ENCODE data around the gene OR1I1.

Gene OR1I1

DNA sequence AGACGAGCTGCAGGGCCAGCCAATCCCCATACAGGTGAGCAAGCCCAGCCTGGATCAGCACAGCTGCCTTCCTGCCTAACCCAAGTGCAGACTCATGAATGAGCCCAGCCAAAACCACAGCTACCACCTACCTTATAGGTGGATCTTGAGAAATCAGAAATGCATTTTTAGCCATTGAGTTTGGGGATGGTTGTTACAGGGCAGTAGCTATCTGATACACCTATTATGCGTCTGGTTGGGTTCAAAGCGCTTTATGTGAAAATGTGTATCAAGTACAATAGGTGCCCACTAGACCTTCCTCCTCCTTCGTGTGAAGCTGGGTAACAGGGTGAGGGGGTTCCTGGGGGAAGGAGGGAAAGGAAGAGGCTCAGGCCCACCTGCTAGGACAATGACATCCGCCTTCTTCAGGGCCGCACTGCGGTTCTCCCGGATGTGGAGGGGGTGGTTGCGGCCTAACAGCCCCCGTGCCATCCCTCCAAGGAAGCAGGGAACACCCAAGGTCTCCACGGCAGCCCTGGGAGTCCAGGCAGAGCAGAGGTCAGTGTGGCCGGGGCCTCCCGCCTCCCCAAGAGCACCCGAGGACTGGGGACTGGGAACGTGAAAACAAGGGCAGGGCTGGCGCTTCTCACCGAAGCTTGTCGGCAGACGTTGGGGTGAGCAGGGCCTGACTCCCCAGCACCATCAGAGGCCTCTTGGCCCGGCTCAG lies 36.9 kb downstream of the OR1I1 start:
- Histone ChIP-seq H3K9me3 (ENCODE audit: control insufficient read depth, insufficient read depth, low read length) (no peaks in the 10 kb centered on the region; the same call in 1 of the 2 replicates), H4K20me1 (ENCODE audit: control insufficient read depth, insufficient read depth, low read depth, low read length) (no peaks in the 10 kb centered on the region), H3K4me2 (ENCODE audit: low read length) (no peak overlapping the region), H3K79me2 (ENCODE audit: control insufficient read depth, low read length) (peaks cover 9% of the 10 kb centered on the region), H3F3A (ENCODE audit: control insufficient read depth, insufficient read depth) (no peaks in the 10 kb centered on the region), H3K4me1 (ENCODE audit: control insufficient read depth, low read length) (peaks cover 4% of the 10 kb centered on the region), H3K9me2 (replicated peaks; ENCODE audit: control insufficient read depth, low read length) (no peaks in the 10 kb centered on the region), H3K27me3 (ENCODE audit: control insufficient read depth, low read length) (no peaks in the 10 kb centered on the region), H3K4me3 (ENCODE audit: low read length) (no peak overlapping the region), H3K36me3 (ENCODE audit: control insufficient read depth, low read length) (peaks cover 70% of the 10 kb centered on the region), H3K27ac (ENCODE audit: low read depth, low read length) (no peak overlapping the region)
- TF ChIP-seq, protein P1, sequence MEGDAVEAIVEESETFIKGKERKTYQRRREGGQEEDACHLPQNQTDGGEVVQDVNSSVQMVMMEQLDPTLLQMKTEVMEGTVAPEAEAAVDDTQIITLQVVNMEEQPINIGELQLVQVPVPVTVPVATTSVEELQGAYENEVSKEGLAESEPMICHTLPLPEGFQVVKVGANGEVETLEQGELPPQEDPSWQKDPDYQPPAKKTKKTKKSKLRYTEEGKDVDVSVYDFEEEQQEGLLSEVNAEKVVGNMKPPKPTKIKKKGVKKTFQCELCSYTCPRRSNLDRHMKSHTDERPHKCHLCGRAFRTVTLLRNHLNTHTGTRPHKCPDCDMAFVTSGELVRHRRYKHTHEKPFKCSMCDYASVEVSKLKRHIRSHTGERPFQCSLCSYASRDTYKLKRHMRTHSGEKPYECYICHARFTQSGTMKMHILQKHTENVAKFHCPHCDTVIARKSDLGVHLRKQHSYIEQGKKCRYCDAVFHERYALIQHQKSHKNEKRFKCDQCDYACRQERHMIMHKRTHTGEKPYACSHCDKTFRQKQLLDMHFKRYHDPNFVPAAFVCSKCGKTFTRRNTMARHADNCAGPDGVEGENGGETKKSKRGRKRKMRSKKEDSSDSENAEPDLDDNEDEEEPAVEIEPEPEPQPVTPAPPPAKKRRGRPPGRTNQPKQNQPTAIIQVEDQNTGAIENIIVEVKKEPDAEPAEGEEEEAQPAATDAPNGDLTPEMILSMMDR (IDR thresholded peaks at IDR 0.05; ENCODE audit: low read depth, low read length, poor library complexity, severe bottlenecking) = no peak
- TF ChIP-seq EZH2phosphoT487 (IDR thresholded peaks at IDR 0.05; ENCODE audit: borderline replicate concordance, low read length) = no peak

GRCh38 chr19:15120135-15121026 lies 38.4 kb downstream of the OR1I1 start:
- no peaks in the 10 kb centered on the region for H3K27me3 ChIP-seq (ENCODE audit: control insufficient read depth, low read length)
- H3K4me2 ChIP-seq (ENCODE audit: low read length) = no peak overlapping the region
- H3K27ac ChIP-seq (ENCODE audit: low read depth, low read length) = no peak overlapping the region
- no peaks in the 10 kb centered on the region for H3F3A ChIP-seq (ENCODE audit: control insufficient read depth, insufficient read depth)
- H3K9me2 ChIP-seq (replicated peaks; ENCODE audit: control insufficient read depth, low read length) = no peaks in the 10 kb centered on the region
- peaks cover 20% of the 10 kb centered on the region for H3K79me2 ChIP-seq (ENCODE audit: control insufficient read depth, low read length)
- no peaks in the 10 kb centered on the region; the same call in 1 of the 2 replicates for H3K9me3 ChIP-seq (ENCODE audit: control insufficient read depth, insufficient read depth, low read length)
- no peak overlapping the region for H3K4me3 ChIP-seq (ENCODE audit: low read length)
- H3K4me1 ChIP-seq (ENCODE audit: control insufficient read depth, low read length) = peaks cover 11% of the 10 kb centered on the region
- no peaks in the 10 kb centered on the region for H4K20me1 ChIP-seq (ENCODE audit: control insufficient read depth, insufficient read depth, low read depth, low read length)
- TF ChIP-seq, protein P1 (IDR thresholded peaks at IDR 0.05; ENCODE audit: low read depth, low read length, poor library complexity, severe bottlenecking) = peak; percentile 34
- TF ChIP-seq EZH2phosphoT487 (IDR thresholded peaks at IDR 0.05; ENCODE audit: borderline replicate concordance, low read length) = no peak
- peaks cover 63% of the 10 kb centered on the region for H3K36me3 ChIP-seq (ENCODE audit: control insufficient read depth, low read length)

DNA sequence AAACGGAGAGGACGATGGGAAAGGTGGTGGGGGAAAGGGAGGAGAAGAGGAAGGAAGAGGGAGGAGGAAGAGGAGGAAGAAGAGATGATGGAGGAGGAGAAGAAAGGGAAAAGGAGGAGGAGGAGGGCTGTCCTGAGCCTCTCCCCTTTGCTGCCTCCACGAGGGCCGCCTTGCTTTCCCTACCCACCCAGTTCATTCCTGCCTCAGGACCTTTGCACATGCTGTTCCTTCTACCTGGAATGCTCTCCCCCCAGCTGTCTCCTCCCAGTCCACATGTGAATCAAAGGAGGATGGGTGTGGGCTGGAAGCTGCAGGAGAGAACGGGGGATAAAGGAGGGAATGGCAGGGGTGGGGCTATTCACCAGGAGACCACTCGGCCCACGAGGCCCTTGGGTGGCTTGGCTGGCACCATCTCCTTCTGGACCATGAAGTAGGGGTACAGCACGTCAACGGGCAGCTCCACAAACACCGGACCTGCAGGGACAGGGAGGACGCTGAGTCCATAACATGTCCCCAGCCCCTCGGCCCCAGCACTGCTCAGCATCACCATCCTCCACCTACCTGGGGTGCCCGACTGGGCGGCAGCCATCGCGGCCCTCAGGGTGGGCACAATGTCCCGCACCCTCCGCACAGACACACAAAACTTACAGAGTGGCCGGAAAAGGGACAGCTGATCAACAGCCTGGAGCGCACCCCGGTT lies 40.5 kb downstream of the OR1I1 start:
- Histone ChIP-seq H3K4me3 (ENCODE audit: low read length) (no peak overlapping the region), H3K9me2 (replicated peaks; ENCODE audit: control insufficient read depth, low read length) (no peaks in the 10 kb centered on the region), H3K36me3 (ENCODE audit: control insufficient read depth, low read length) (peaks cover 44% of the 10 kb centered on the region), H3K9me3 (ENCODE audit: control insufficient read depth, insufficient read depth, low read length) (no peaks in the 10 kb centered on the region; the same call in 1 of the 2 replicates), H3K27me3 (ENCODE audit: control insufficient read depth, low read length) (no peaks in the 10 kb centered on the region), H3F3A (ENCODE audit: control insufficient read depth, insufficient read depth) (no peaks in the 10 kb centered on the region), H3K4me2 (ENCODE audit: low read length) (no peak overlapping the region), H3K4me1 (ENCODE audit: control insufficient read depth, low read length) (peaks cover 17% of the 10 kb centered on the region), H4K20me1 (ENCODE audit: control insufficient read depth, insufficient read depth, low read depth, low read length) (no peaks in the 10 kb centered on the region), H3K79me2 (ENCODE audit: control insufficient read depth, low read length) (peaks cover 20% of the 10 kb centered on the region), H3K27ac (ENCODE audit: low read depth, low read length) (no peak overlapping the region)
- TF ChIP-seq, protein P1 (IDR thresholded peaks at IDR 0.05; ENCODE audit: low read depth, low read length, poor library complexity, severe bottlenecking) = no peak
